PFSK-1 (cell line): ENCODE results near the gene MYBBP1A.

ENCODE experiments used
- FOXP2 ChIP-seq: optimal IDR thresholded peaks from 2 replicates; pipeline ENCODE3; 2011; ENCODE audit warnings: borderline replicate concordance, control low read depth, inconsistent platforms; ENCODE audit not compliant: insufficient read depth; ENCODE audit errors: extremely low read length, extremely low read depth
- POLR2AphosphoS5 ChIP-seq: IDR thresholded peaks from 2 replicates; pipeline ENCODE4 v1.6.1; 2012; ENCODE audit warnings: low read depth, mild to moderate bottlenecking, control low read depth, low read length, moderate library complexity
- REST ChIP-seq, 2 experiments: IDR thresholded peaks; 2 replicates each; pipeline versions ENCODE4 v1.6.1 to v1.8.0; 2011 to 2012; ENCODE audit warnings: low read depth in 2 of 2, low read length in 2 of 2, control low read depth in 1 of 2, inconsistent platforms in 1 of 2, mild to moderate bottlenecking in 1 of 2, moderate library complexity in 1 of 2; ENCODE audit not compliant: insufficient read depth in 1 of 2
- SIN3A ChIP-seq: IDR thresholded peaks from 2 replicates; pipeline ENCODE4 v1.6.1; 2012; ENCODE audit warnings: mild to moderate bottlenecking, low read length, moderate library complexity, borderline replicate concordance; ENCODE audit not compliant: insufficient read depth
- TAF1 ChIP-seq: IDR thresholded peaks from 2 replicates; pipeline ENCODE4 v1.6.1; 2012; ENCODE audit warnings: low read length, control low read depth, borderline replicate concordance; ENCODE audit not compliant: insufficient read depth

The MYBBP1A gene

GRCh38 chr17:4509923-4510617 lies 45.1 kb downstream of the MYBBP1A start:
- TF ChIP-seq REST (IDR thresholded peaks at IDR 0.05; ENCODE audit: insufficient read depth in 1 of 2, low read depth in 2 of 2, low read length in 2 of 2) (no peak), FOXP2 (no peak), SIN3A (no peak), TAF1 (no peak), POLR2AphosphoS5 (no peak)

GRCh38 chr17:4509401-4509800 lies 45.8 kb downstream of the MYBBP1A start:
- TF ChIP-seq POLR2AphosphoS5: no peak
- no peak for TF ChIP-seq SIN3A
- no peak for TF ChIP-seq REST (IDR thresholded peaks at IDR 0.05; ENCODE audit: insufficient read depth in 1 of 2, low read depth in 2 of 2, low read length in 2 of 2)
- TF ChIP-seq TAF1: no peak
- no peak for TF ChIP-seq FOXP2

GRCh38 chr17:4508207-4508606 lies 47.0 kb downstream of the MYBBP1A start:
- TF ChIP-seq TAF1 (no peak), SIN3A (no peak), FOXP2 (no peak), REST (IDR thresholded peaks at IDR 0.05; ENCODE audit: insufficient read depth in 1 of 2, low read depth in 2 of 2, low read length in 2 of 2) (no peak), POLR2AphosphoS5 (no peak)

DNA sequence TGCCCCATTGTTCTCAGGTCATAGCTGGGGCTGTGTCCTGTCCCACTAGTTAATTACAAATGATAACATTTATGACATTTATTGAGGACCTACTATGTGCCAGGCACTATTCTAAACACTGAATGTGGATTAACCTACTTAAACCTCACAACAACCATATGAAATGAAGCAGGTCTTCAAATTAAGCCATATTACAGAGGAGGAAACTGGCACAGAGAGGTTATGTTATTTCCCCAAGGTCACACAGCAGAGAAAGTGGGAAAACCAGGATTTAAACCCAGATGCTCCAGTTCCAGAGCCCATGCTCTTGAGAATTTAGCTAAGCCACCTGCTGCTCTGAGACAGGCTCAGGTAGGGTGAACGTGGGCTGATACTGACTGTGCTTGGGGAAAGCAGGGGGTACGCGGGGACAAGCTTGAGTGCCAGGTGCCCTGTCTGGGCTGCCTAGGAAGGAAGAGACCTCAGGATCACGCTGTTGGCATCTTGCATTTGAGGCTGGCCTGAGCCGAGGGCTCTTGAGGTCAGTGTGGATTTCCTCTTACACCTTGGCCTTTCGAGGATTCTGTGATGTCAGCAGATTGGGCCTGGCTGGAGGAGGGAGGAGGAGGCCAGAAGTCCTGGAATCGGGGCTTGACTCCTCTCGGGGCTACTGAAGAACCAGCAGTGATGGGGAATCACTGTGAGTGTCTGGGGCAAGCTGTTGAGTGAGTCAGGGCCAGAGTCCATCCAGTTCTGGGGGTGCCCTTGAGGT lies 47.6 kb downstream of the MYBBP1A start:
- TF ChIP-seq TAF1: no peak
- no peak for TF ChIP-seq POLR2AphosphoS5
- no peak for TF ChIP-seq REST (IDR thresholded peaks at IDR 0.05; ENCODE audit: insufficient read depth in 1 of 2, low read depth in 2 of 2, low read length in 2 of 2)
